Activated T-cell treated with anti-CD3 and anti-CD28 coated beads, Interleukin-2, amount 50 U/mL, for 72 hours (primary cell): ENCODE results near the gene SLC12A8. TPM values are rescaled to one million over a fixed set of nuclear protein-coding genes. Genes with fewer than 3 reads are reported as not detected.
A peak's percentile ranks its signal among the peaks of the same experiment; 100 is the strongest.

Experiments used
- ATAC-seq, 2 donors: fragments of 150-1000 bp; cut with Tn5 transposase; replicated peaks in 1 of 2; 2 replicates each; pipeline ENCODE4 v1.10.0; 2021; ENCODE audit warnings: moderate library complexity in 2 of 2, mild to moderate bottlenecking in 1 of 2
- DNase-seq, 2 donors: peaks; one replicate each; pipeline ENCODE4 v3.0.0; 2021 to 2022; ENCODE audit warnings: mixed read lengths in 1 of 2
- H3K27ac Mint-ChIP-seq: one replicate; pipeline ENCODE4 v1.8.0; 2022; ENCODE audit warnings: mild to moderate bottlenecking, moderate library complexity, mixed read lengths
- H3K27me3 Mint-ChIP-seq: one replicate; pipeline ENCODE4 v1.8.0; 2022; ENCODE audit warnings: low read depth, mixed read lengths
- H3K36me3 Mint-ChIP-seq, 2 donors: one replicate each; pipeline ENCODE4 v1.8.0; 2022; ENCODE audit warnings: mixed read lengths in 2 of 2, mild to moderate bottlenecking in 1 of 2; ENCODE audit not compliant: insufficient read depth in 2 of 2
- H3K4me1 Mint-ChIP-seq: one replicate; pipeline ENCODE4 v1.8.0; 2022; ENCODE audit warnings: low read depth, mixed read lengths
- H3K4me3 Mint-ChIP-seq, 2 donors: one replicate each; pipeline ENCODE4 v1.8.0; 2022; ENCODE audit warnings: mild to moderate bottlenecking in 2 of 2, mixed read lengths in 2 of 2, moderate library complexity in 2 of 2
- H3K9me3 Mint-ChIP-seq, 2 donors: one replicate each; pipeline ENCODE4 v1.8.0; 2022; ENCODE audit warnings: mixed read lengths in 2 of 2
- total RNA-seq, 2 donors: library from RNA; stranded (reverse); gene quantifications; one replicate each; pipeline ENCODE4 v1.2.3, GENCODE V29; 2022

Gene SLC12A8
- total RNA-seq, 2 donors from 2014 or later, result 0.53 to 2.2 TPM

DNA sequence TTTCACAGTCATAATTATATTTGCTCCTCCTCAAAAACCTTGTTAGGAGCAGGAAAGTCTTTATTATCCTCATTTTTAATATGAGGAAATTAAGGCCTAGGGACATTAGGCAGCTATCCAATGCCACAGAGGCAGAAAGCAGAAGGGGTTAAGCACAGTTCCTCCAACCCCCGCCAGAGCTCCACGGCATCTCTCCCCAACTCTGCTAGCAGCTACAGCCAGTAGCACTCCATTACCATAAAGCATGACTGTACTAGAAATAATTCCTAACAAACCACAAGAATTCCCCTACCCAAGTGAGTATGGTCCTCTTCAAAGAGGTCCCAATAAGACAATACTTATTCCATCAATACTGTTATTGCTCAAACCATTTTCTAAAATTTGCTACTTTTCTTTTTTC is 166.6 kb downstream of the SLC12A8 start:
- no peak overlapping the region for H3K27ac Mint-ChIP-seq
- H3K36me3 Mint-ChIP-seq, result peaks cover 0 to 5% of the 10 kb centered on the region in 2 donors
- no peaks in the 10 kb centered on the region for H3K9me3 Mint-ChIP-seq
- ATAC-seq, result no peak
- H3K27me3 Mint-ChIP-seq, result peaks cover 10% of the 10 kb centered on the region
- no peak overlapping the region for H3K4me3 Mint-ChIP-seq
- no peak for DNase-seq
- peaks cover 23% of the 10 kb centered on the region for H3K4me1 Mint-ChIP-seq

DNA sequence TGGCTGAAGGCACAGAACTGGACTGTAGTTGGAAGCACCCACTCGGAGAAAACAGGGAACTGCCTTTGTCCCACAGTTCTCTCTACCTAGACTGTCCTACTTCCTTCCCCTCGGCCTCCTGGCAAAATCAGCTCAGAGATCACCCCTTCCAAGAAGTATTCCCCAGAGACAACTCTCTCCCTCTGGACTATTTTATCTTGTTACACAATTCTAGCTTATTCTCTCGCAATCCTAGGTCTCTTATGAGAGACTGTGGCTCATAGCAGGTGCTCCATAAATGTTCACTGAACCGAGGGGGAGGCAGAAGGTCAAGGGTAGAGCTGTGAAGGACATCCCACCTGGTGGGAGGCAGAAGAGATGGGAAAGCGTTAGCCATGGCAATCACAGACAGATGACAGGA is 167.4 kb downstream of the SLC12A8 start:
- Mint-ChIP-seq H3K27me3 (peaks cover 6% of the 10 kb centered on the region), H3K36me3 (no peaks in the 10 kb centered on the region), H3K4me3 (no peak overlapping the region), H3K4me1 (peaks cover 15% of the 10 kb centered on the region), H3K9me3 (no peaks in the 10 kb centered on the region), H3K27ac (no peak overlapping the region)
- ATAC-seq, result no peak
- DNase-seq, result no peak

DNA sequence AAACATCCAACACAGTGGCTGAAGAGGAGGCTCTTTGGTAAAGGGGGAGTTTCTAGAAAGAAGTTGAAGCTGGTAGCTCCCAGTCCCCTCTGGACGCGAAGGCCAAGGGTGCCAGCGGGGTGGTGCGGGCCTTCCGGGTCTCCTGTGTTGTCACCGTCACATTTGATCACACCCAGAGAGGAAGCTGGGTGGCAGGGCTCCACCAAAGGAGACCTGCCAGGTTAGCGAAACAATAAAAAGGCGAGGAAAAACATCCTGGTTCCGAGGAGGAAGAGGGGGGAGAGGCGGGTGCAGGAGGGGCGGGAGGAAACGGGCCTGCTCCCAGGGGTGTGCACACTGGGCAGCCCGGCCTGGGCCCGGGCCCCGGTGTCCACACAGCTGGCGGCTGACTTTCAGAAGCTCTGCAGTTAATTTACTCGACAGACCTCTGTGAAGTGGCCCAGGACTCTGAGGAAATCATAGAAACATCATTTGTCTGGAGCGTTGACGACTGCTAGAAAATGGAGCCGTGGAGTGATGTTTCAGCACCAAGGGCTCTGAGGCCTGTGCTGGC is 168.9 kb downstream of the SLC12A8 start:
- no peaks in the 10 kb centered on the region for H3K27me3 Mint-ChIP-seq
- peaks cover 12% of the 10 kb centered on the region for H3K4me1 Mint-ChIP-seq
- peaks cover 0 to 2% of the 10 kb centered on the region in 2 donors for H3K36me3 Mint-ChIP-seq

GRCh38 chr3:125042725-125043406 is 169.7 kb downstream of the SLC12A8 start:
- Mint-ChIP-seq H3K4me1 (peaks cover 12% of the 10 kb centered on the region), H3K27me3 (no peaks in the 10 kb centered on the region), H3K27ac (no peak overlapping the region), H3K4me3 (no peak overlapping the region), H3K36me3 (peaks cover under 1 to 2% of the 10 kb centered on the region in 2 donors), H3K9me3 (no peaks in the 10 kb centered on the region)
- DNase-seq, result no peak
- ATAC-seq, result no peak

More for the DNA sequence above, 168.9 kb downstream of the SLC12A8 start:
- ATAC-seq, result no peak
- no peaks in the 10 kb centered on the region for H3K9me3 Mint-ChIP-seq
- no peak for DNase-seq
- H3K27ac Mint-ChIP-seq, result no peak overlapping the region
- H3K4me3 Mint-ChIP-seq, result no peak overlapping the region

DNA sequence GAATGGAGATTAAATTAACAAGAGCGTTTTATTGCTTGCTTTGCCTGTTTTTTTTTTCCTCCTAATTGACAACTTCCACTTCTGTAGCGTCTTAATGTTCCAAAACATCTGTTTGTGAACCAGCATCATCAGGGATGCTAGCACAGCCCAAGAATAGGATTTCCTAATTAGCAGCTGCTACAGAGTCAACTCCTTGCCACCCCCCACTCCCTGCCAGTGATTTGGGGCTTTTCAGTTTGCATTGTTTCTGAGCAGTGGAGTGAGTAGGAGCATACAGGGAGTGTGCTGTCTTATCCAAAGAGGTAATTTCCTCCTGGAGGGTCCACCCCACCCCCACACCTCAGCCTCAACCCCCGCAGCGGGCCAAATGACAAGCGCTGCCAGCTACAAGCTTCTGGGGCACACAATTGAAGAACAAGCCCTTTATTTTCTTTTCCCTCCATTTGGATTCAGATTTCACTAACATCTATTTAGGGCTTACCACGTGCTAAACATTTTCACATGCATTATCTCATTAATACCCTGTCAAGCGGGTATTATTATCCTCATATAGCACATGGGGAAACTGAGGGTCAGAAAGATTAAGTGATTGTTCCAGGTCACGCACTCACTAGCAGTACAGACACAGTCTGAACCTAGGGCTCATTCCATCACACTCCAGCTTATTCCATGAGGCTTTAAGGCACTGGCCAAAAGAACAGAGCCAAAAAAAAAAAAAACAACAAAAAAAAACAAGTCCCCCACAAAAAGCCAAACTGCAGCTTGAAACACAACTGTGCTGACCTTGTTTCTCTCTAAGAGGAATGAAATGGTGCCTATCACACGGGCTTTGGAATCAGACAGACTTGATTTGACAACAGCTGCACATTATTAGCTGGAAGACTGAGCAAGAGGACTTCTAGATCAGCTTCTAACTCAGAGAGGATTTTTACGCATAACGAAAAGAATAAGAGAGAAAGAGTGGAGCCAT is 173.1 kb downstream of the SLC12A8 start:
- Mint-ChIP-seq H3K9me3 (peaks cover 3 to 6% of the 10 kb centered on the region in 2 donors), H3K27me3 (no peaks in the 10 kb centered on the region), H3K4me1 (peaks cover 27% of the 10 kb centered on the region), H3K27ac (no peak overlapping the region), H3K4me3 (no peak overlapping the region), H3K36me3 (peaks cover 5 to 19% of the 10 kb centered on the region in 2 donors)
- ATAC-seq (no peak), DNase-seq (no peak)

DNA sequence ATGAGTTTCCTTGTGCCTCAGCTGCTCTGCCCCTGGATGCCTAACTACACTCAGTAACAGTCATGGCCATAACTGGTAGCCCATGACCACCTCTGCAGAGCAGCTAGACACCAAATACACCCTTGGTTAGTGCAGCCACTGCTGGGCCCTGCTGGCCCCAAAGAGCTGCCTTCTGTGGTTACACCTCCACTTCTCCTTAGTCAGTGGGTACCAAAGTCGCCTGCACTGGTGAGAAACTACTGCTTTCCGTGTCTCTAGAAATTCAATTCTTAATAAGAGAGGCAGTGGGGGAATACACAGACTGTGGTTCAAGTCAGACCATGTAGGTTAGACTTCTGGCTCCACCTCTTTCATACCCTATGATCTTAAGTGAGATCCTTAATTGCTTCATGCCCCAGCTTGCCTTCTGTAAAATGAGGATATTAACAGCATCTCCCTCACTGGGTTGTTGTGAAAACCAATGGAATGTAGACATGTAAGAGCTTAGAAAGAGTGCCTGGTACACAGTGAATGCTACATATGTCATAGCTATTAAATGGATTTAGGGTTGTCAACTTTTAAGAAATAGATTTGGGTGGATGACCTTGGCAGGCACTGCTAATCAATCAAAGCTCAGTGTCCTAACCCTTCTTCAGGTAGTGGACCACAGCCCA is 174.9 kb downstream of the SLC12A8 start:
- peaks cover 32% of the 10 kb centered on the region for H3K4me1 Mint-ChIP-seq
- peaks cover 3 to 6% of the 10 kb centered on the region in 2 donors for H3K9me3 Mint-ChIP-seq
- ATAC-seq, result peak; percentile 40 to 53
- no peak overlapping the region for H3K4me3 Mint-ChIP-seq
- H3K36me3 Mint-ChIP-seq, result peaks cover 5 to 20% of the 10 kb centered on the region in 2 donors
- no peaks in the 10 kb centered on the region for H3K27me3 Mint-ChIP-seq
- DNase-seq, result no peak
- H3K27ac Mint-ChIP-seq, result no peak overlapping the region

GRCh38 chr3:125035217-125035616 is 177.3 kb downstream of the SLC12A8 start:
- H3K4me1 Mint-ChIP-seq, result peaks cover 38% of the 10 kb centered on the region
- H3K27me3 Mint-ChIP-seq, result no peaks in the 10 kb centered on the region
- peaks cover 3 to 6% of the 10 kb centered on the region in 2 donors for H3K9me3 Mint-ChIP-seq
- no peak overlapping the region for H3K4me3 Mint-ChIP-seq
- H3K27ac Mint-ChIP-seq, result no peak overlapping the region
- ATAC-seq (peak; percentile 92 to 95), DNase-seq (no peak)
- peaks cover 5 to 20% of the 10 kb centered on the region in 2 donors for H3K36me3 Mint-ChIP-seq

- peaks cover 3 to 6% of the 10 kb centered on the region in 2 donors for H3K9me3 Mint-ChIP-seq
These were observed 178.9 kb downstream of the SLC12A8 start for GRCh38 chr3:125033616-125034015.

GRCh38 chr3:125033135-125033534 is 179.4 kb downstream of the SLC12A8 start:
- ATAC-seq (no peak), DNase-seq (no peak)
- Mint-ChIP-seq H3K27me3 (no peaks in the 10 kb centered on the region), H3K4me1 (peaks cover 38% of the 10 kb centered on the region), H3K36me3 (peaks cover 6 to 19% of the 10 kb centered on the region in 2 donors), H3K9me3 (peaks cover 3 to 6% of the 10 kb centered on the region in 2 donors), H3K27ac (no peak overlapping the region), H3K4me3 (no peak overlapping the region)

More at GRCh38 chr3:125033616-125034015, 178.9 kb downstream of the SLC12A8 start:
- peaks cover 33% of the 10 kb centered on the region for H3K4me1 Mint-ChIP-seq
- peaks cover 5 to 19% of the 10 kb centered on the region in 2 donors for H3K36me3 Mint-ChIP-seq
- no peak for DNase-seq
- H3K27ac Mint-ChIP-seq, result no peak overlapping the region
- ATAC-seq, result no peak
- no peaks in the 10 kb centered on the region for H3K27me3 Mint-ChIP-seq
- H3K4me3 Mint-ChIP-seq, result no peak overlapping the region

GRCh38 chr3:125032683-125033082 is 179.9 kb downstream of the SLC12A8 start:
- peaks cover 4 to 22% of the 10 kb centered on the region in 2 donors for H3K36me3 Mint-ChIP-seq
- ATAC-seq (no peak), DNase-seq (no peak)
- H3K9me3 Mint-ChIP-seq, result peaks cover 3 to 6% of the 10 kb centered on the region in 2 donors
- H3K4me1 Mint-ChIP-seq, result peaks cover 38% of the 10 kb centered on the region
- no peak overlapping the region for H3K4me3 Mint-ChIP-seq
- no peaks in the 10 kb centered on the region for H3K27me3 Mint-ChIP-seq
- H3K27ac Mint-ChIP-seq, result no peak overlapping the region
